Skin epidermis (tissue), 12 donors: Measurements from ENCODE around the gene SOCS7.

Experiments used
- H3K27ac ChIP-seq, 21 experiments: fragments of 200-600 bp; sonication (generic) in 11 of 21; one replicate each; pipeline ENCODE4 v1.5.0; 2020; ENCODE audit warnings: mild to moderate bottlenecking in 3 of 21, inconsistent platforms in 2 of 21, moderate library complexity in 2 of 21
- H3K4me3 ChIP-seq, 7 experiments: fragments of 200-600 bp; sonication (generic) in 2 of 7; one replicate each; pipeline ENCODE4 v1.5.0; 2020; ENCODE audit warnings: inconsistent platforms in 2 of 7, mild to moderate bottlenecking in 2 of 7, moderate library complexity in 1 of 7

SOCS7 gene

GRCh38 chr17:38357486-38358123, 6.0 kb downstream of the SOCS7 start:
- no peak overlapping the region for H3K4me3 ChIP-seq
- no peak overlapping the region for H3K27ac ChIP-seq

- H3K4me3 ChIP-seq, result no peak overlapping the region
- peak overlapping the region in 2 of 21 experiments; percentile 18 to 32 for H3K27ac ChIP-seq
These were observed 7.2 kb downstream of the SOCS7 start for GRCh38 chr17:38358586-38359513.

- no peak overlapping the region for H3K27ac ChIP-seq
These were observed 10.2 kb downstream of the SOCS7 start for GRCh38 chr17:38361694-38362465.

GRCh38 chr17:38363016-38363415, 11.4 kb downstream of the SOCS7 start:
- H3K4me3 ChIP-seq, result no peak overlapping the region
- no peak overlapping the region for H3K27ac ChIP-seq

More at GRCh38 chr17:38361694-38362465, 10.2 kb downstream of the SOCS7 start:
- no peak overlapping the region for H3K4me3 ChIP-seq

- H3K27ac ChIP-seq, result no peak overlapping the region
- H3K4me3 ChIP-seq, result no peak overlapping the region
These were observed 13.1 kb downstream of the SOCS7 start for GRCh38 chr17:38364741-38365140.

- no peak overlapping the region for H3K27ac ChIP-seq
- no peak overlapping the region for H3K4me3 ChIP-seq
These were observed 17.7 kb downstream of the SOCS7 start for GRCh38 chr17:38369124-38369886.

GRCh38 chr17:38379448-38379847, 27.8 kb downstream of the SOCS7 start:
- Histone ChIP-seq H3K4me3 (no peak overlapping the region), H3K27ac (no peak overlapping the region)

- no peak overlapping the region for H3K27ac ChIP-seq
These were observed 43.4 kb downstream of the SOCS7 start for GRCh38 chr17:38395090-38395489.

GRCh38 chr17:38397227-38397626, 45.6 kb downstream of the SOCS7 start:
- Histone ChIP-seq H3K27ac (no peak overlapping the region), H3K4me3 (no peak overlapping the region)

More at GRCh38 chr17:38395090-38395489, 43.4 kb downstream of the SOCS7 start:
- H3K4me3 ChIP-seq, result no peak overlapping the region

- no peak overlapping the region for H3K4me3 ChIP-seq
- H3K27ac ChIP-seq, result no peak overlapping the region
These were observed 48.6 kb downstream of the SOCS7 start for GRCh38 chr17:38400286-38400685.

GRCh38 chr17:38401459-38401858, 49.8 kb downstream of the SOCS7 start:
- H3K27ac ChIP-seq, result no peak overlapping the region

GRCh38 chr17:38402897-38403296, 51.3 kb downstream of the SOCS7 start:
- Histone ChIP-seq H3K4me3 (no peak overlapping the region), H3K27ac (no peak overlapping the region)

More at GRCh38 chr17:38401459-38401858, 49.8 kb downstream of the SOCS7 start:
- H3K4me3 ChIP-seq, result no peak overlapping the region

- H3K27ac ChIP-seq, result no peak overlapping the region
- H3K4me3 ChIP-seq, result no peak overlapping the region
These were observed 51.8 kb downstream of the SOCS7 start for GRCh38 chr17:38403491-38403890.

- Histone ChIP-seq H3K27ac (no peak overlapping the region), H3K4me3 (no peak overlapping the region)
These were observed 52.7 kb downstream of the SOCS7 start for GRCh38 chr17:38404174-38404943.

- H3K4me3 ChIP-seq, result no peak overlapping the region
- H3K27ac ChIP-seq, result no peak overlapping the region
These were observed 54.0 kb downstream of the SOCS7 start for GRCh38 chr17:38405654-38406053.

GRCh38 chr17:38410201-38410600, 58.6 kb downstream of the SOCS7 start:
- no peak overlapping the region for H3K4me3 ChIP-seq
- H3K27ac ChIP-seq, result no peak overlapping the region

GRCh38 chr17:38415250-38416194, 63.9 kb downstream of the SOCS7 start:
- no peak overlapping the region for H3K27ac ChIP-seq
- H3K4me3 ChIP-seq, result no peak overlapping the region

- Histone ChIP-seq H3K4me3 (no peak overlapping the region), H3K27ac (no peak overlapping the region)
These were observed 65.2 kb downstream of the SOCS7 start for GRCh38 chr17:38416840-38417209.
